Left renal cortex interstitium (tissue), 4 donors: Measurements from ENCODE around the gene GNAS-AS1. TPM values are rescaled to one million over a fixed set of nuclear protein-coding genes. Genes with fewer than 3 reads are reported as not detected.

Experiments
- DNase-seq, 4 donors: peaks; one replicate each; pipeline ENCODE4 v3.0.0-alpha.2; 2013; ENCODE audit warnings: low read depth in 4 of 4, low spot score in 2 of 4, missing footprints in 1 of 4
- polyA plus RNA-seq, 4 donors: library from polyadenylated mRNA; unstranded; fragments of 120-200 nt; gene quantifications; one replicate each; pipeline ENCODE4 v1.2.1, GENCODE V29; 2013; ENCODE audit not compliant: insufficient read length in 4 of 4

The GNAS-AS1 gene
- polyA plus RNA-seq, 4 donors, result 0.64 to 2.1 (median 1.3) TPM

DNA sequence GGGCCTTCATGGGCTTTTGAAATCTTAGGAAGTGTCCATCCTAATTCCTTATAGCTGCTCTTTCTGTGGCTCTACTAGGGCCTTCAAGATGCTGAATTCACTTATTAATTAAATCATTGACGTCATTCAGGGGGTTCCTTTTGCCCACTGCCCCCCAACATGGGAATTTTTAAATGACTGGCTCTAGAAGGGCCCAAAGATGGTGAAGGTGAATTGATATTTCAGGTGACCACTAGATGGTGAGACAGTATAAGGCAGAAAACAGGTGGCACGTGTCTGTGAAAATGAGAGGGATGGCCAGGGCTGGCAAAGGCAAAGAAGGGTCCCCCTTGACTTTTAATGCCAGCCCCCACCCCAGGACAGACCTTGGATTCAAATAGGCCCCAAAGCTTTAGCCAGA is 13.6 kb upstream of the GNAS-AS1 start:
- DNase-seq, result no peak

DNA sequence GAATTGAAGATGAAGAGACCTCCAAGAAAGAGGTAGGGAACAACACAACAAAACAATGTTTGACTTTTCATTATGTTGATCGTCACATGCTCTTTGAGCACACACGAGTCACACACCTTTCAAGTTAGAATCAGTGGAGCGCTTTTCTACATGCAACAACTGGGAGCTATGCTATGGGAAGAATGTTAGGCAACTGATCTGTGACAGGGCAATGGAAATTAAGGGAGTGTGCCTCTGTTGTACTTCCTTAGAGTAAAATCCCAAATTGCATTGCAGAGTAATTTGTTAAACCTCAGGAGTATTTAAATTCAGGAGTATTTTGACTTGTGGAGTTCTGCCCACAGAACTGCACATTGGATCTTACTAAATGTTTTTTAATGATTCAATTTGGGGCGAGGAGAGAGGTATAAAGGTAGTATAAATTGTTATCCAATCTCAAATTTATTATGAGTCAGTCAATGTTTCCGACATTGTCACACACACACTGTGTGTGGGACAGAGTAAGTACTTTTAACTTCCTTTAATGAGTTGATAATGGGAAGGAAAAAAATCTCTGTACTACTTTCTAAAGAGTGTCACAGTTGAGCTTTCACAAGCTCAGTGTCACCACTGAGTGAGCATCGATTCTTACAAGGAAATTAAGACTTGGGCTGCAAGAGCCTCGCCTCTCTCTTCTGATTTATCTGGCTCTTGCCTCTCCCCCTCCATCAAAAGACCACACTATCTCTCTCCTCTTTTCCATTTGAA is 12.5 kb upstream of the GNAS-AS1 start:
- DNase-seq, result no peak

DNA sequence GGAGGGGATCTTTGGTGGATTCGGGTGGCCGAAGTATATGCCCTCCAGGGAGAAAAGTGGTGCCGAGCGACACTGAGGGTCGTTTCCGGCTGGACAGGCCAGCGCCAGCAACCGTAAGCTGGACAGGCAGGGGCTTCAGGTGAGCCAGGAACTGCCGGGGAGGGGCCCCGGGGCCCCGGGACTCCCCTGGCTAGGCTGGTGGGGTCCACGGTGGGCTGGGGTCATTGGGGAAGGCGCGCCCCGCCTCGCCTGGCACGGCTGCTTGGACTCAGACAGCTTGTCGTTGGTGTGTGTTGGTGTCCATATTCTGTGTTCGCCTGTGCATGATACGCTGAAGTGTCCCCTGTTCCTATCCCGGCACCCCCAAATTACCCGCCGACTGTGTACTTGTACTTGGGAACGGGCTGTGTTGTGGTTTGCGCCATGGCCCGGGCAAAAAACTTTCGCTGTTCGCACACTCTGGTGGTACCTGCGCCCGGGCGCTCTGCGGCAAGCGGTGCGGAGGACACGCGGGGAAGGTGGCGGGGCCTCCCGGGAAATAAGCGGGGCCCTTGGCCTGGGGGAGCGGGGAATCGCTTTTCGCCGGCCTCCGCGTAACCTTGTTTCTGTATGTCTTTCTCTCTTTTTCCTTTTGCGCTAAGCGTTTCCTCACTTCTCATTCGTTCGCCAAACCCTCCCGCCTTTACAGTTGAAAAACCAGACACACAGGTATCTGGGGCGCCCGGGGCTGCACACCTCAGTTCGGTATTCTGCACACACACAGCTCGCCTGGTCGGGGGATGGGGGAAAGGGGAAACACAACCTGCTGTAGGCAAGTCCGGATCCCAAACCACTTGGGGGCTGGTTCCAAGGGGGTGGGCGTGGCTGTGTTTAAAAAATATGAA is 5.0 kb upstream of the GNAS-AS1 start:
- DNase-seq, result no peak

DNA sequence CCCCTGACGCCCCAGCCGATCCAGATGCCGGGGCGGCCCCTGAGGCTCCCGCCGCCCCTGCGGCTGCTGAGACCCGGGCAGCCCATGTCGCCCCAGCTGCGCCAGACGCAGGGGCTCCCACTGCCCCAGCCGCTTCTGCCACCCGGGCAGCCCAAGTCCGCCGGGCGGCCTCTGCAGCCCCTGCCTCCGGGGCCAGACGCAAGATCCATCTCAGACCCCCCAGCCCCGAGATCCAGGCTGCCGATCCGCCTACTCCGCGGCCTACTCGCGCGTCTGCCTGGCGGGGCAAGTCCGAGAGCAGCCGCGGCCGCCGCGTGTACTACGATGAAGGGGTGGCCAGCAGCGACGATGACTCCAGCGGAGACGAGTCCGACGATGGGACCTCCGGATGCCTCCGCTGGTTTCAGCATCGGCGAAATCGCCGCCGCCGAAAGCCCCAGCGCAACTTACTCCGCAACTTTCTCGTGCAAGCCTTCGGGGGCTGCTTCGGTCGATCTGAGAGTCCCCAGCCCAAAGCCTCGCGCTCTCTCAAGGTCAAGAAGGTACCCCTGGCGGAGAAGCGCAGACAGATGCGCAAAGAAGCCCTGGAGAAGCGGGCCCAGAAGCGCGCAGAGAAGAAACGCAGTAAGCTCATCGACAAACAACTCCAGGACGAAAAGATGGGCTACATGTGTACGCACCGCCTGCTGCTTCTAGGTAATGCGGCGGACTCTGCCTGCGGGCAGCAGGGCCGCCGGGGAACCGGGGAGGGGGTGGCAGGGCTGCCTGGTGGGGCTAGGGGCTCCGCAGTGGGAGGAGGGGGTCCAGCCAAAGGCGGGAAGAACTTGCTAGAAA is 4.2 kb upstream of the GNAS-AS1 start:
- no peak for DNase-seq

DNA sequence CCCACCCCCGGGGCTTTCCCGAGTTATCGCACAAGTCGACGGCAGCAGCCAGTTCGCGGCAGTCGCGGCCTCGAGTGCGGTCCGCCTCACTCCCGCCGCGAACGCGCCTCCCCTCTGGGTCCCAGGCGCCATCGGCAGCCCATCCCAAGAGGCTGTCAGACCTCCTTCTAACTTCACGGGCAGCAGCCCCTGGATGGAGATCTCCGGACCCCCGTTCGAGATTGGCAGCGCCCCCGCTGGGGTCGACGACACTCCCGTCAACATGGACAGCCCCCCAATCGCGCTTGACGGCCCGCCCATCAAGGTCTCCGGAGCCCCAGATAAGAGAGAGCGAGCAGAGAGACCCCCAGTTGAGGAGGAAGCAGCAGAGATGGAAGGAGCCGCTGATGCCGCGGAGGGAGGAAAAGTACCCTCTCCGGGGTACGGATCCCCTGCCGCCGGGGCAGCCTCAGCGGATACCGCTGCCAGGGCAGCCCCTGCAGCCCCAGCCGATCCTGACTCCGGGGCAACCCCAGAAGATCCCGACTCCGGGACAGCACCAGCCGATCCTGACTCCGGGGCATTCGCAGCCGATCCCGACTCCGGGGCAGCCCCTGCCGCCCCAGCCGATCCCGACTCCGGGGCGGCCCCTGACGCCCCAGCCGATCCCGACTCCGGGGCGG is 3.4 kb upstream of the GNAS-AS1 start:
- no peak for DNase-seq

DNA sequence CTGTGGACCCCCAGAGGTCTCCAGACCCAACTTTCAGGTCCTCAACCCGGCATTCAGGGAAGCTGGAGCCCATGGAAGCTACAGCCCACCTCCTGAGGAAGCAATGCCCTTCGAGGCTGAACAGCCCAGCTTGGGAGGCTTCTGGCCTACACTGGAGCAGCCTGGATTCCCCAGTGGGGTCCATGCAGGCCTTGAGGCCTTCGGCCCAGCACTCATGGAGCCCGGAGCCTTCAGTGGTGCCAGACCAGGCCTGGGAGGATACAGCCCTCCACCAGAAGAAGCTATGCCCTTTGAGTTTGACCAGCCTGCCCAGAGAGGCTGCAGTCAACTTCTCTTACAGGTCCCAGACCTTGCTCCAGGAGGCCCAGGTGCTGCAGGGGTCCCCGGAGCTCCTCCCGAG is 2.8 kb upstream of the GNAS-AS1 start:
- no peak for DNase-seq

DNA sequence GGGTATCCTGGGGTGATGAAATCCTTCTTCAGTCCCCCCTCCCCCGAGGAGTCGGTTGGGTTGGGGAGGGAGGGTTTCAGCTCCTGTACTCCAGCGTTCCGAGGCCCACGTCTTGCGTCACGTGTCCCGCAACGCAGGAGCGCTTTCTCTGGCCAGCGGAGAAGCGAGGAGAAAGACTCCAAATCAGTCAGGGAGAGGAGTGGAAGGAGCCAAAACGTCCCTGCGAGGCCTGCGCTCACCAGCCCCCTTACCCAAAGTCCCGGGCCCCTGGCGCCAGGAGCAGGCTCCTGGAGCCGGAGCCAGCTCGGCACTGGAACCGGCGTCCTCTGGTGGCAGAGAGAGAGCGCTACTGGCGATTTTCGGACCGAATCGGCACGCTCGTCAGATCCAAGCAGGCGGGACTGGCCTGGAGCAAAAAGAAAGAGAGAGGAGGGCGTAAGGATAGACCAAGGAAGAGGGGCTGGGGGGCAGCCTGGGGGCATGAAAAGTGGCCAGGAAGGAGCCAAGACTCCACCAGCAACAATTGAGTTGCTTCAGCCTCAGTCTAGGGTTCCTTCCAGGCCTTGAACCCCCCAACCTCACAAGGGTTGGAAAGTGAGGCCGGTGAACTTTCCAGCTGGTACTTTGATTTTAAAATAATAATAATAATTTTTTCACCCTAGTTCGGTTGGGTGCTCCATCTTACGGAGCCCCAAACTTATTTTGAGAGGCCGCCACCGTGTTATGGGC is 2.0 kb upstream of the GNAS-AS1 start, which contains the start of gene GNAS:
TSS of gene GNAS (plus strand) at position 174 of the 729 bp plus-strand sequence.
- DNase-seq, result peak in 1 of 4 donors; percentile 43

DNA sequence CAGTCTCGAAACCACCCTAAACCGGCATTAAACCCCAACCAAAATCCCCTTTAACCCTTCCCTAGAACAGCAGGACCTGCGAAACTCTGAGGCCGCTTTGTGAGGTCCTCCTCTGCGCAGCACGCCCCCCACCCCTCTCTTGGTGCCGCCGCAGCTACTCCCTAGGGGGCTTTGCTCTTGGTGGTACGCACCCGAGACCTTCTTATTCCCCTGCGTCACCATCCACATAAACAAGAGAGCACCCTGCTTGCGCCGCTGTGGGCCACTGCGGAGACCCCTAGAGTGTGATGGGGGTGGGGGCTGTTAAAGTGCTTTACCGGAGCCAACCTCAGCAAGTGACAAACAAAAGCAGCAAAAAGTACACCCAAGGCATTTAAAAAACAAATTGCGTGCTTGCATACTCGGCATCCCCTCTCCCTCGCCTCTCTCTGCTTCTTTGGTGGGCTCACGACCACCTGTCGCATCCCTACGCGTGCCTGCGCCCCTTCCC is 1.3 kb upstream of the GNAS-AS1 start:
- no peak for DNase-seq

DNA sequence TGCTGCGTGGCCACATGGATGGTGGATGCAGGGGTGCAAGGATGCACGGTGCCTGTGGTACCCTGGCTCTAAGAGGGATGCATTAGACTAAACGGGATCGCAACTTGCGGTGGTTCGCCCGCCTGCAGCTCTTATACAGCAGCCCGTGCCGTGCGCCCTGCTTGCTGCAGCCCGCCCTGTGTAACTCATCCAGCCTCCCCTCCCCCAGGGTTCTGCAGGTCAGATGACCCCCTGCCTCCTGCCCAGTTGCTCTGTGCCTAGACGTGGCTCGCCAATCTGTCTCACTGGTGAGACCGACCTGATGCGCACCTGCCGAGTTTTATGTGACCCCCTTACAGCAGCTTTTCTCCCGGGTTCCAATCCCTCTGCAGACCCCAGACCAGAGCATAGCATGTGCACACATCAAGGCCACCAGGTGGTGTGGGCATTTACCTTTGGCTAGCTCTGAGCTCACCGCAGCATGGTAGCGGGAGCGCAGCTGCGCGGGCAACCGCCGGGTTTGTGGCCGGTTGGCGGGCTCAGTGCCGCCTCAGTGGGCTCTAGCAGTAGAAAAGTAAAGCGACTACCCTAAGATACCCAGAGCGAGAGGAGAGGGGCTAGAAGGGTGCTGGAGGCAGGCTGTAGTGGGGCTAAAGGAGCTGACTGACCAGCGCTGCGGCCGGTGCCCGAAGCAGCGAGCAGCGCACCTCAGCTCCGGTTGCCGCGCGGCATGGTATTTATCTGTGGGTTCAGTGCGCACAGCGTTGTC is 693 bp upstream of the GNAS-AS1 start:
- DNase-seq, result no peak

DNA sequence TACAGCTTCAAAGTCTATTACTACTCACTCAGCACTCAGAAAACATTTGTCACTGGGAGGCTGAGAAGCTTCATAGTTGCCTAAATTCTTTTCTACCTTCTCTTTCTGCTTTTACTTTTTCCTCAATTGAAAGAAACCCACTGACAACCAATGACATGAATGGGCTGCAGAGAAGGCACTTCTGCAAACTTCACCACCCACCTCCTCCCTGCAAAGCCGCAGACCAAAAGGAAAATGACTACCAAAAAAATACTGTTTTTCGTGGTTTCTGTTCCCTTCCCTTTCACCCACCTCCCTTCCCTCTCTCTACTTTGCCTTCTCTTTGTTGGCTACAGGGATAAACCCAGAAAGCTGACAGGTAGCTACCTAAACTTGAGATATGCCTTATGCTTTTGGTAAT is 3.2 kb downstream of the GNAS-AS1 start:
- DNase-seq, result no peak

DNA sequence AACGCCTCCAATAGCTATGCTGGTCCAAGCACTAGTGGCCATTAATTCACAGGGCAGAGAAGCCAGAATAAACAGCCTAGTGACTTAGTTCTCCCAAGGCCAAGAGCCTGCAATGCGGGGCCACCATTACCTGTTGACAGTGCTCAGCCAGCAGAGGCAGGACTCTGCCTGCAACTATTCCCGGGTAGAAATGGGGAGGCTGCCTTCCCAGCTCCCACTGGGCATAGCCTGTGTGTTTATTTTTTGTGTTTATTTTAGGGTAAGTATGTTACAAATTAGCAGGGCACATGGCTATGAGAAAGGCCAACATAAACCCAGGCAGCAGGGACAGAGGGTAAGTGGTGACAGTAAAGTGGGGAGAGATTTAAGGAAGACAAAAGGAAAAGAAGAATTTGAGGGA is 5.0 kb downstream of the GNAS-AS1 start:
- DNase-seq, result no peak

DNA sequence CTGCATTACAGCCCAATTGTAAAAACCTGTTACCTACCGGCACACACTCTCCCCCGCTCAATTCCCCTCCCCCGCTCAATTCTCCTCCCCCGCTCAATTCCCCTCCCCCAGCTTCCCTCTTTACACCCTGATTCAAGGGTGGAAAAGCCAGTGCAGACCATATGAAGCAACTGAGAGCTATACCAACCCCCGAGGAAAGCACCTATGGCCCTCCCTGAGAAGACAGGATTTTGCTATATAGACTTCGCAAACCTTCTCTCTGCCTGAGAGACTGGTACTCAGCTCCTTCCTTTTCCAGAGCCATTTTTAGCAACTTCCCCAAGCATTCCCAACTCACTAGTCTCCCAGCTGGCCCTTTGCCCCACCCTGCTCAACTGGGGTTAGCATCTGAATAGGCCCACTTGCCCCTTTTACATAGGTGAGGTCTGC is 7.6 kb downstream of the GNAS-AS1 start:
- DNase-seq, result no peak

DNA sequence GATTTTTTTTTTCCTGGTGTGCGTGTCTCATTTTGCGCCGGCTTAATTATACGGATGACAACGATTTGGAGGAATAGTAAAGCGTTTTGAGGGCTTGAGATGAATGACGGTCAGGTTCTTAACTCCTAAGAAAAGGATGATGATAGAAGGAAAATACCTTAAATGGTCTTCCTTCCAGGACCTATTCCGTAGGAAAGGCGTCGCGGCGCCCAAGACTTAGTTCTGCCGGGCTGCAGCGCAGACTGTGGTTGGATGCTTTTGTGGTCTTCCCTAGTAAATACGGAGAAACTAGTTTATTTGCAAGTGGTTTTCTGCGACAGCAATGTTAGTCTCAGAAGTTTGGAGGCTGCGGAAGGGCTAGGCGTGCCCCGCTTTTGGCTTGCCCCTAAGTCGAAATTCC is 8.4 kb downstream of the GNAS-AS1 start:
- no peak for DNase-seq

DNA sequence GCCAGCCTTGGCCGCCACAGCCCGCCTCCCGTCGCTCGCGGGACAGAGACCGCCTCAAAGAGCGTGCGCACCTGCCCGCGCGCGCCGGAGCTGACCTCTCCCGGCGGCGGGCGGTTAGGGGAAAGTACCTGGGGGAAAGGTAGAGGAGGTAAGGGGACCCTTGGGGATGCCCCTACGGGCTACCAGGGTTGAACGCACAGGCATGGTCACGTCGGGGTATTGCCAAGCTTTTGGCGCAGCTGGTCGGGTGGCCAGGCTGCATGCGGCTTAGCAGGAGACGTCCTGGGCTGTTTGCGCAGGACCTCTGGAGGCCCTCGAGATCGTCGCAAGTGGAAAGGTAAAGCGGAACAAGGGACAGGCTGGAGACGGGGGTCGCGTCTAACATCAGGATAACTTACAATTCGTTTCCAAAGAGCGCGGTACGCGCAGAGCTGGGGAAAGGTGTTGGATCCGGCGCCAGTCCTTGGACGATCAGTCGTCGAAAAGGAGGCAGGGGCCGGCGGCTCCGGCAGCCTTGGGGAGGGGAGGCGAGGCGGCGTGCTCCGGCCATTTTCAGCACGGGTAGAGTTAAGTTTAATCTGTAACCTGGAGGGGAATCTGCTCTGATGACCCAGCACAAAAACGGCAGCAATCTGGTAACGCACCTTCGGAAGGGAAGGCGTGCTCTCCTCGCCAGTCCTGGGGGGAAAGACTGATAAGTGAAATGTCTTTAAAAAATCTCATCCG is 9.0 kb downstream of the GNAS-AS1 start:
- DNase-seq, result no peak

DNA sequence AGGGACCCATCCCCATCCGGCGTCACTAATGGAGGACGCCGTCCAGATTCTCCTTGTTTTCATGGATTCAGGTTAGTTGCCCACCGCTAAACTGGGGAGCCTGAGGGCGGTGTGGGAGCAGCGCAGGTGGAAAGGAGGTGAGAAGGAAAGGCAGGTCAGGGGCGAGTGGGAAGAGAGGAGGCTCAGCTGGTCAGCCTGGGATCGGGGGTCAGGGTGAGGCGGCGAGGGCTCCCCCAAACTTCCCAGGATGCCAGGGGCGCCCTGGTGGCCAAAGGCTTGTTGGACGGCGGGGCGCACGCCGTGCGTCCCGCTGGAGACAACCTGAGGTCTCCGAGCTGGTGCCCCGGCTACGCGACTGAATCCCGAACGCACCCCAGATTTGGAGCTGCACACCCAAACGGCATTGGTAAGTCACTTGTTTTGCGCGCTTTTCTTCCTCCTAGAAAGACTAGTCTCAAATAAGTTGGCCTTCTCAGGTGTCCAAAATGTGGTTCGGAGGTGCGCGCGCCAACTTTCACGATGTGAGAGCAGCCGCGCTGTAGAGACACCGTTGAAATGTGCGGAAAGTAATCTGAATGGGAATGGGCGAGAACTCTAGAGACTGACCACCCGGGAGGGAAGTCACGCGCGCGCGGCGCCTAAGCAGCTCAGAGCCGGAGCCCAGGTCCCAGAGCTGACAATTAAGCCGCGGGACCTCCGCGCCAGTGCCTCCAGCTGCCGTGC is 9.7 kb downstream of the GNAS-AS1 start:
- no peak for DNase-seq

DNA sequence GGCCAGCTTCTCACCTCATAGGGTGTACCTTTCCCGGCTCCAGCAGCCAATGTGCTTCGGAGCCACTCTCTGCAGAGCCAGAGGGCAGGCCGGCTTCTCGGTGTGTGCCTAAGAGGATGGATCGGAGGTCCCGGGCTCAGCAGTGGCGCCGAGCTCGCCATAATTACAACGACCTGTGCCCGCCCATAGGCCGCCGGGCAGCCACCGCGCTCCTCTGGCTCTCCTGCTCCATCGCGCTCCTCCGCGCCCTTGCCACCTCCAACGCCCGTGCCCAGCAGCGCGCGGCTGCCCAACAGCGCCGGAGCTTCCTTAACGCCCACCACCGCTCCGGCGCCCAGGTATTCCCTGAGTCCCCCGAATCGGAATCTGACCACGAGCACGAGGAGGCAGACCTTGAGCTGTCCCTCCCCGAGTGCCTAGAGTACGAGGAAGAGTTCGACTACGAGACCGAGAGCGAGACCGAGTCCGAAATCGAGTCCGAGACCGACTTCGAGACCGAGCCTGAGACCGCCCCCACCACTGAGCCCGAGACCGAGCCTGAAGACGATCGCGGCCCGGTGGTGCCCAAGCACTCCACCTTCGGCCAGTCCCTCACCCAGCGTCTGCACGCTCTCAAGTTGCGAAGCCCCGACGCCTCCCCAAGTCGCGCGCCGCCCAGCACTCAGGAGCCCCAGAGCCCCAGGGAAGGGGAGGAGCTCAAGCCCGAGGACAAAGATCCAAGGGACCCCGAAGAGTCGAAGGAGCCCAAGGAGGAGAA is 10.5 kb downstream of the GNAS-AS1 start:
- DNase-seq, result no peak

DNA sequence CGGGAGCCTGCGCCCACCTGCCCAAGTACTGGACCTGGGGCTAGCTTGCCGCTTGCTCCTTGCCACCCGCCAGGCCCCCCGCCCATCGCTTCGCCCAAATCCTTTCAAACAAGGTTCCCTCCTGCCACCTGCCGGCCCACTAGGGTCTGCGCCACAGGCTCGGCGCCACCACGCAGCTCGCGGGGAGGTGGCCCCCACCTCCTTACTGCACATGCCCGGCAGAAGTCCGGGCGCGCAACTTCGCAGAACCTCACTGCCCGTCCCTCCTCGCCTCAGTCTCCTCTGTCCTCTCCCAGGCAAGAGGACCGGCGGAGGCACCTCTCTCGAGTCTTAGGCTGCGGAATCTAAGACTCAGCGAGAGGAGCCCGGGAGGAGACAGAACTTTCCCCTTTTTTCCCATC is 11.2 kb downstream of the GNAS-AS1 start:
- peak in 1 of 4 donors; percentile 27 for DNase-seq
